Adrenal gland (tissue), 12 donors: ENCODE results near the gene TP53I13. TPM values are rescaled to one million over a fixed set of nuclear protein-coding genes. Genes with fewer than 3 reads are reported as not detected.

Experiments
- DNase-seq, 7 donors: peaks; one replicate each; pipeline ENCODE4 v3.0.0-alpha.2; 2019 to 2020
- H3K27ac ChIP-seq, 5 donors: fragments of 200-600 bp; sonication (generic) in 4 of 5; 1 replicate in 3 of 5; 2 replicates in 2 of 5; pipeline versions ENCODE4 v1.5.1 to v1.8.0; 2016 to 2020; ENCODE audit warnings: mild to moderate bottlenecking in 1 of 5
- H3K27me3 ChIP-seq: fragments of 200-600 bp; 2 replicates; pipeline ENCODE4 v1.8.0; 2021
- H3K36me3 ChIP-seq, 2 donors: fragments of 200-600 bp; replicated peaks in 1 of 2; 1 replicate in 1 of 2; 2 replicates in 1 of 2; pipeline versions ENCODE4 v1.5.1 to v1.8.0; 2018 to 2022
- H3K4me1 ChIP-seq, 2 donors: fragments of 200-600 bp; replicated peaks in 1 of 2; 1 replicate in 1 of 2; 2 replicates in 1 of 2; pipeline versions ENCODE4 v1.5.1 to v1.8.0; 2018 to 2021
- H3K4me3 ChIP-seq, 4 donors: fragments of 200-600 bp; sonication (generic) in 3 of 4; one replicate each; pipeline ENCODE4 v1.5.1; 2016 to 2018
- H3K9me3 ChIP-seq, 3 donors: fragments of 200-600 bp; sonication (generic) in 1 of 3; replicated peaks in 1 of 3; 1 replicate in 2 of 3; 2 replicates in 1 of 3; pipeline versions ENCODE4 v1.5.1 to v1.8.0; 2016 to 2021
- POLR2A ChIP-seq, 2 donors: fragments of 450-650 bp; IDR thresholded peaks; one replicate each; pipeline ENCODE4 v1.6.1; 2017; ENCODE audit warnings: antibody characterized with exemption in 2 of 2, mild to moderate bottlenecking in 2 of 2, moderate library complexity in 1 of 2
- WGBS, 4 donors: extraction: QIAGEN DNeasy Blood & Tissue Kit in 2 of 4; methylation state at CpG; one replicate each; pipeline versions ENCODE4 v1.1.5 to v1.1.7; 2013 to 2017; 5-methylcytosine and 5-hydroxymethylcytosine counted together
- intact Hi-C, 2 donors: fragments of 100-400 bp; cut with DNase I; formaldehyde crosslinking; loops; one replicate each; pipeline versions ENCODE4 v1.14.1 to v1.15.0; 2022 to 2023
- polyA plus RNA-seq, 3 donors: library from polyadenylated mRNA; stranded (reverse); fragments of 200-250 nt in 2 of 3; fragments of 350-450 nt in 1 of 3; fragmentation: Illumina TruSeq in 1 of 3; extraction: RNeasy Lipid Tissue Mini Kit (QIAGEN cat#74804) in 1 of 3; gene quantifications; one replicate each; pipeline ENCODE4 v1.2.3, GENCODE V29; 2013 to 2014
- total RNA-seq, 9 donors: library from RNA; depleted of rRNA in 4 of 9; stranded (reverse); fragments of >200 nt in 4 of 9; fragments of 120-200 nt in 1 of 9; fragmentation: NEBNext Ultra II Directional in 1 of 9; extraction: Animal tissue kit (Norgen Biotek cat#: 25700) in 1 of 9; gene quantifications; one replicate each; pipeline versions ENCODE4 v1.1.0 to v1.2.4, GENCODE V29; 2013 to 2023
- TF ChIP-seq, protein P1 (sequence below), 6 experiments: fragments of 450-650 bp in 4 of 6; fragments of 200-600 bp in 2 of 6; sonication (generic) in 1 of 6; IDR thresholded peaks; 1 replicate in 5 of 6; 2 replicates in 1 of 6; pipeline versions ENCODE4 v1.5.1 to v1.8.0; 2016 to 2021; ENCODE audit warnings: antibody characterized with exemption in 6 of 6, mild to moderate bottlenecking in 2 of 6, moderate library complexity in 1 of 6
- donor health status: healthy with polysubstance abuse.
- donor health status: Bipolar disorder and iron deficiency.
- donor health status: DM: yes; HTN: yes; CAD: no.
- donor health status: DM: no; HTN: no; CAD: no.
- donor health status: DM: no; HTN: no; CAD: no.
- donor health status: DM: yes; HTN: yes; CAD: no.

TP53I13 gene
- total and polyA plus RNA-seq, 12 donors: 4.2 to 163 (median 45.2) TPM

DNA sequence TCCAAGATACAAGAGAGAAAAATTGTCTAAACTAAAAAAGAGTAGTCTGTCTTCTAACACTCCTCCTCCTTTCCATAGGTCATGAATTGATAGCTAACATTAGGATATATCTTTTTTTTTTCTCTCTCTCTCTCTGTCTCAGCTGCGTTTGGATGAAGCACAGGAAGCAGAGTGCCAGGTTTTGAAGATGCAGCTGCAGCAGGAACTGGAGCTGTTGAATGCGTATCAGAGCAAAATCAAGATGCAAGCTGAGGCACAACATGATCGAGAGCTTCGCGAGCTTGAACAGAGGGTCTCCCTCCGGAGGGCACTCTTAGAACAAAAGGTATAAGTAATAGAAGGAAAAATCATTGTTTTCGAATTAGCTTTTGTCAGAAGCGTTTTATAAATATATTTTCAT lies 34.5 kb upstream of the TP53I13 start:
- no peak overlapping the region for H3K4me3 ChIP-seq
- H3K9me3 ChIP-seq: no peaks in the 10 kb centered on the region
- WGBS, 4 donors: 89 to 94% (median 91%) methylated on average over 8 of the region's 8 CpGs
- intact Hi-C loops: loop anchor here in 1 of 2 donors (2.0 kb wide), 1 partner anchor 165 kb away; no protein-coding TSS in a partner anchor
- no peak for DNase-seq
- peaks cover 0 to 41% of the 10 kb centered on the region in 2 donors for H3K36me3 ChIP-seq
- no peaks in the 10 kb centered on the region for H3K4me1 ChIP-seq
- H3K27ac ChIP-seq: no peak overlapping the region
- TF ChIP-seq, protein P1, sequence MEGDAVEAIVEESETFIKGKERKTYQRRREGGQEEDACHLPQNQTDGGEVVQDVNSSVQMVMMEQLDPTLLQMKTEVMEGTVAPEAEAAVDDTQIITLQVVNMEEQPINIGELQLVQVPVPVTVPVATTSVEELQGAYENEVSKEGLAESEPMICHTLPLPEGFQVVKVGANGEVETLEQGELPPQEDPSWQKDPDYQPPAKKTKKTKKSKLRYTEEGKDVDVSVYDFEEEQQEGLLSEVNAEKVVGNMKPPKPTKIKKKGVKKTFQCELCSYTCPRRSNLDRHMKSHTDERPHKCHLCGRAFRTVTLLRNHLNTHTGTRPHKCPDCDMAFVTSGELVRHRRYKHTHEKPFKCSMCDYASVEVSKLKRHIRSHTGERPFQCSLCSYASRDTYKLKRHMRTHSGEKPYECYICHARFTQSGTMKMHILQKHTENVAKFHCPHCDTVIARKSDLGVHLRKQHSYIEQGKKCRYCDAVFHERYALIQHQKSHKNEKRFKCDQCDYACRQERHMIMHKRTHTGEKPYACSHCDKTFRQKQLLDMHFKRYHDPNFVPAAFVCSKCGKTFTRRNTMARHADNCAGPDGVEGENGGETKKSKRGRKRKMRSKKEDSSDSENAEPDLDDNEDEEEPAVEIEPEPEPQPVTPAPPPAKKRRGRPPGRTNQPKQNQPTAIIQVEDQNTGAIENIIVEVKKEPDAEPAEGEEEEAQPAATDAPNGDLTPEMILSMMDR (IDR thresholded peaks at IDR 0.05): no peak
- no peaks in the 10 kb centered on the region for H3K27me3 ChIP-seq

DNA sequence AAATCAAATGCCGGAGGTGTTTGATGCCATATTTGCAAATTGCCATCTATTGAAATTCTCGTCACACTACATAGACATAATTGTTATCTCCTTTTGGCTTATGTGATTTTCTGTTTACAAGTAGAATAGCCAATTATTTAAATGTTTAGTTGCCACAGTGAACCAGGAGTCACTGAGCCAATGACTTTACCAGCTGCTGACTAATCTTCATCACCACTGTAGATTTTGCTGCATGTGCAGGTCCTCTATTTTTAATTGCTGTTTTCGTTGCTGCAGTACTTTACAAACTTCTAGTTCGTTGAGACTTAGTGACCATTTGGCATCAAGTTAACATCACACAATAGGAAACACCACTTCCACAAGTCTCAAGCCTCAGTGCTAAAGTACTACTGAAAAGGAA lies 24.4 kb upstream of the TP53I13 start:
- Histone ChIP-seq H3K4me3 (no peak overlapping the region), H3K9me3 (no peaks in the 10 kb centered on the region), H3K36me3 (peaks cover 0 to 24% of the 10 kb centered on the region in 2 donors), H3K27me3 (no peaks in the 10 kb centered on the region), H3K27ac (no peak overlapping the region), H3K4me1 (no peaks in the 10 kb centered on the region)
- TF ChIP-seq, protein P1 (IDR thresholded peaks at IDR 0.05): no peak
- no peak for TF ChIP-seq POLR2A (IDR thresholded peaks at IDR 0.05)
- WGBS, 4 donors: 86 to 90% (median 89%) methylated on average over 4 of the region's 4 CpGs
- DNase-seq: no peak
- intact Hi-C loops: no loop called here

DNA sequence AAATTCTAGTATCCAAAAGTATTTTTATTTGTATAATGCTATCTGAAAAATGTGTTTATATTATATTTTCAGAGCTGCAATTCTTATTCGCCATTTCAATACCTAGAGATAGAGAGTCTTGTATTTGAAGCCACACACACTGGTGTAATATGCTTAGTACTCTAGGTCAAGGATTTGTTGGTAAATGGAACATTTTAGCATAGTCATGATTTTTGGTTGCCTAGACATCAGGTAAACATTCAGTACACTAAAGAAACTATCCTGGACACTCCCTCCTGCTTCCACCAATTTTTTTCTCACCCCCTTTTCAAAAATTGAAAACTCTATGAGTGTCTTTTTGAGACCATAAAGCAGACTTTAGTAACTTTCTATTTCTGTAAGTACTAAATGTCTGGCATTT lies 22.4 kb upstream of the TP53I13 start:
- Histone ChIP-seq H3K4me3 (no peak overlapping the region), H3K27ac (no peak overlapping the region), H3K36me3 (peaks cover 0 to 21% of the 10 kb centered on the region in 2 donors), H3K4me1 (peaks cover 0 to 7% of the 10 kb centered on the region in 2 donors), H3K27me3 (no peaks in the 10 kb centered on the region), H3K9me3 (no peaks in the 10 kb centered on the region)
- no peak for DNase-seq
- 88 to 94% (median 91%) methylated on average over 1 of the region's 1 CpG for WGBS, 4 donors
- TF ChIP-seq POLR2A (IDR thresholded peaks at IDR 0.05): no peak
- TF ChIP-seq, protein P1 (IDR thresholded peaks at IDR 0.05): no peak
- intact Hi-C loops: no loop called here

DNA sequence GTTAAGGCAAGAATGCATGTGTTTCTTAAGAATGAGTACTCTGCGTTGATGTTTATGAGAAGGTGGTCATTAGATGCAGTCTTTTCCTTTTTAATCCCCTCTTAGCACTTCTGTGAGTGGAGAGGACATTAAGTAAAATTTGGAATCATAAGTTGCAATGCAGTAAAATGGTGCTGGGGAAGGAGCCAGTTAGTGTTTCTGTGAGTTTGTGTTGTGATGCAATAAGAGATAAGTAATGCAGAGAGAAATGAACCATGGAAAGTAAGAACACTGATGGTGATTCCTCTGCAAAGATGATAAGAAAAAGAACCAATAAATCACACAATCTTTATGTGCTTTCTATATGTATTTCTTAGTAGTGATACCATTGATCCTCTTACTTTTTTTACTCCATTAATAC lies 21.7 kb upstream of the TP53I13 start:
- 96 to 98% (median 97%) methylated on average over 1 of the region's 1 CpG for WGBS, 4 donors
- intact Hi-C loops: no loop called here
- TF ChIP-seq POLR2A (IDR thresholded peaks at IDR 0.05): no peak
- TF ChIP-seq, protein P1 (IDR thresholded peaks at IDR 0.05): no peak
- no peak for DNase-seq
- Histone ChIP-seq H3K36me3 (peaks cover 0 to 21% of the 10 kb centered on the region in 2 donors), H3K27ac (no peak overlapping the region), H3K27me3 (no peaks in the 10 kb centered on the region), H3K4me3 (no peak overlapping the region), H3K9me3 (no peaks in the 10 kb centered on the region), H3K4me1 (peaks cover 0 to 7% of the 10 kb centered on the region in 2 donors)
